Fibroblast of lung (primary cell): ENCODE measurements around the gene PPP4R2.

Experiments used
- CTCF ChIP-seq, 2 donors: IDR thresholded peaks in 1 of 2; conservative IDR thresholded peaks in 1 of 2; 1 replicate in 1 of 2; 2 replicates in 1 of 2; pipeline ENCODE4 v1.5.1; 2011 to 2012; ENCODE audit warnings: low read length in 2 of 2, control low read depth in 1 of 2, inconsistent platforms in 1 of 2, low read depth in 1 of 2, mild to moderate bottlenecking in 1 of 2
- EZH2 ChIP-seq: IDR thresholded peaks from 2 replicates; pipeline ENCODE4 v1.5.1; 2012; ENCODE audit warnings: low read length, control low read depth, mild to moderate bottlenecking; ENCODE audit errors: missing control alignments

- TF ChIP-seq CTCF (conservative IDR thresholded peaks at IDR 0.05 in 1 of 2, IDR thresholded peaks at IDR 0.05 in 1 of 2; ENCODE audit: low read depth in 1 of 2, low read length in 2 of 2) (no peak), EZH2 (no peak)
Observed at GRCh38 chr3:73107215-73107614, 110.6 kb downstream of the PPP4R2 start.
